Myometrial cell (primary cell): ENCODE results near the gene SLC35B2. TPM values are rescaled to one million over a fixed set of nuclear protein-coding genes. Genes with fewer than 3 reads are reported as not detected.

Experiments
- total RNA-seq: library from RNA; depleted of rRNA; stranded (reverse); fragments of >200 nt; gene quantifications from 2 replicates; pipeline ENCODE4 v1.2.3, GENCODE V29; 2015

The SLC35B2 gene, protein sequence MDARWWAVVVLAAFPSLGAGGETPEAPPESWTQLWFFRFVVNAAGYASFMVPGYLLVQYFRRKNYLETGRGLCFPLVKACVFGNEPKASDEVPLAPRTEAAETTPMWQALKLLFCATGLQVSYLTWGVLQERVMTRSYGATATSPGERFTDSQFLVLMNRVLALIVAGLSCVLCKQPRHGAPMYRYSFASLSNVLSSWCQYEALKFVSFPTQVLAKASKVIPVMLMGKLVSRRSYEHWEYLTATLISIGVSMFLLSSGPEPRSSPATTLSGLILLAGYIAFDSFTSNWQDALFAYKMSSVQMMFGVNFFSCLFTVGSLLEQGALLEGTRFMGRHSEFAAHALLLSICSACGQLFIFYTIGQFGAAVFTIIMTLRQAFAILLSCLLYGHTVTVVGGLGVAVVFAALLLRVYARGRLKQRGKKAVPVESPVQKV
- 102 and 121 TPM in 2 replicates for total RNA-seq

GRCh38 chr6:44257025-44257752, at the start of gene SLC35B2:
Gene SLC35B2, minus strand, starts transcription at chr6:44257528. Its CDS starts 118 bp downstream, at chr6:44257410.

DNA sequence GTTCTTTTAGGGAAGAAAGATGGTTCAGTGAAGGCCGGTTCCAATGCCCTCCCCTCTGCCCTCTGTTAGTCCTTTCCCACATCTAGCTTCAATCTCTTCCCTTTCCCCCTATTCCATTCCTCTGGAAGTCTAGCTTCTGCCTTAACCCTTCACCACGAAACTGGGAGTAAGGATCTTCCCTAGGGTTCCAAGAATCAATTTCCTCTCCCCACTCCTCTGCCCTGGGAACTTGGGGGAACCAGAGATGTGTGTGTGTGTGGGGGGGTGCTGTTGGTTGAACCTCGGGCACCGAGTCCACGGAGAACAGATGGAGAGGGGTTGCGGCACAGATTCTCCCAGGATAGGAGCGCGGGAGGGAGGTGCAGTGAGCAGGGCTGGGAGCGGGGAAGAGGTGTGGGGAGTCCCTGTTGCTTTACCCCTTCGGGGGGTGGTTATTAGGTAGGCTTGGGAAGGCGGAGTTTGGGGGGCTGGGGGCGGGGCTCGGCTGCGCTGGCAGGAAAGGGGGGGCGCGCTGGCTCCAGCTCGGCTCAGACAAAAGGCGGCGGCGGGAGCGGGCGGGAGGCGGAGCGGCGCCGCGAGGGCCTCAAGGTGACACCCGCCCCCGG, 12.7 kb upstream of the SLC35B2 start, which contains the start of gene TMEM151B:
TMEM151B (plus strand) TSS at position 530 of the 605 bp plus-strand sequence. CDS start 293 bp downstream, outside the sequence.

DNA sequence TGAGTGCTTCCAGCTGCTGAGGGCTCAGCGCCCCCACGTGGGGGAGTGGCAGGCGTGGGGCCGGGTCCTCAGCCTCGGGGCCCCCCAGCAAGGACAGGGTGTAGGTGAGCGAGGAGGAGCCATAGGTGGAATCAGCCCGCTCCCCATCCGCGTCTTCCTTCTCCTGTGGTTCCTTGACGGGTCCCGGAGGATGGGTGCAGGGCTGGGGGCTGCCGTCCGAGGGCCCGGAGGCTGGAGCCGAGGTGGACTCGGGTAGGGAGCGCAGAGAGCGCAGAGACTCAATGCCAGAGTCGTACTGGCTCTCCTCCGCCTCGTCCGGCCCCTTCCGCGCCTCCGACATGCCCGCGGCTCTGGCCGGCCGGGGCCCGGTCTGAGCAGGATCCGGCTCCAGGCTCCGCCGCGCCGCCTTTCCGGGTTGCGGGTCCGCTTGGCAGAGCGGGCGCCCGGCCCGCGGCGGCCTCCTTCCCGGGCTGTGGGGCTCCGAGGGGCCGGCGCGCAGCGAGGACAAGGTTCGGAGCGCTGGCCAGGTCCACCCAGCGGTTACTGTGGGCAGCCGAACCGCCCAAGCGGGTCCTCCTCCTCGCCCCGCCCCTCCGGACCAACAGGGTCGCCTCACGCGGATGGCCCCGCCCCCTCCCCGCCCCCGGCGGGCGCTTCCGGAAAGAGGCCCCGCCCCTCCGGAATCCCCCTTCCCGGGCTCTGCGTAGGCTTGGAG, 7.8 kb upstream of the SLC35B2 start, which contains the start of gene NFKBIE:
NFKBIE (minus strand) TSS at position 545 of the 715 bp plus-strand sequence; CDS start at position 340, 205 bp downstream.

GRCh38 chr6:44246663-44247337, 10.5 kb downstream of the SLC35B2 start, which contains the start of gene HSP90AB1:
Gene HSP90AB1, plus strand, starts transcription at chr6:44247101. Its CDS starts 1,529 bp downstream, at chr6:44248630.

GRCh38 chr6:44223319-44224028, 33.9 kb downstream of the SLC35B2 start, which contains the start of gene SLC29A1:
Gene SLC29A1, plus strand, starts transcription at chr6:44223595. Its CDS starts 3,719 bp downstream, at chr6:44227314.

GRCh38 chr6:44216677-44217331, 40.5 kb downstream of the SLC35B2 start, which contains the start of gene MYMX:
Gene MYMX, plus strand, starts transcription at chr6:44216926. Its CDS starts 546 bp downstream, at chr6:44217472.

Other genes starting within 250 kb of the SLC35B2 start
- gene MRPL14, start 130.1 kb downstream of the SLC35B2 start, total RNA-seq, result 92.5 and 93.7 TPM in 2 replicates
- gene TMEM63B, start 130.0 kb downstream of the SLC35B2 start, total RNA-seq, result 25.7 and 36.2 TPM in 2 replicates
- 0.29 TPM in 1 of 2 replicates, not detected in the other for gene CAPN11, start 98.7 kb downstream of the SLC35B2 start, total RNA-seq
- gene MYMX, start 40.6 kb downstream of the SLC35B2 start, total RNA-seq, result not detected in 2 replicates
- 11.2 and 17.9 TPM in 2 replicates for gene SLC29A1, start 33.9 kb downstream of the SLC35B2 start, total RNA-seq
- gene HSP90AB1, start 10.4 kb downstream of the SLC35B2 start, total RNA-seq, result 932 and 1,034 TPM in 2 replicates
- gene NFKBIE, start 8.0 kb upstream of the SLC35B2 start, total RNA-seq, result 29.1 and 29.8 TPM in 2 replicates
- gene TMEM151B, start 12.9 kb upstream of the SLC35B2 start, total RNA-seq, result under 0.01 TPM in 1 of 2 replicates, not detected in the other
- gene AARS2, start 55.8 kb upstream of the SLC35B2 start, total RNA-seq, result 15.3 and 18.6 TPM in 2 replicates
- not detected in 2 replicates for gene SPATS1, start 85.1 kb upstream of the SLC35B2 start, total RNA-seq
- gene CDC5L, start 130.2 kb upstream of the SLC35B2 start, total RNA-seq, result 9.8 and 17.0 TPM in 2 replicates